Stimulated activated CD8-positive, alpha-beta memory T cell treated with anti-CD3 and anti-CD28 coated beads, Interleukin-7, amount 100 ng/mL, for 24 hours (primary cell): ENCODE measurements around the gene SLFN14.
"Not testable (repeated sequence)": the region's sequence is repeated elsewhere in the genome, so short reads cannot be mapped to it uniquely, and the experiment has no call there.

Source experiments
- DNase-seq: peaks from one replicate; pipeline ENCODE4 v3.0.0-alpha.2; 2020; ENCODE audit warnings: low read depth

SLFN14 gene

DNA sequence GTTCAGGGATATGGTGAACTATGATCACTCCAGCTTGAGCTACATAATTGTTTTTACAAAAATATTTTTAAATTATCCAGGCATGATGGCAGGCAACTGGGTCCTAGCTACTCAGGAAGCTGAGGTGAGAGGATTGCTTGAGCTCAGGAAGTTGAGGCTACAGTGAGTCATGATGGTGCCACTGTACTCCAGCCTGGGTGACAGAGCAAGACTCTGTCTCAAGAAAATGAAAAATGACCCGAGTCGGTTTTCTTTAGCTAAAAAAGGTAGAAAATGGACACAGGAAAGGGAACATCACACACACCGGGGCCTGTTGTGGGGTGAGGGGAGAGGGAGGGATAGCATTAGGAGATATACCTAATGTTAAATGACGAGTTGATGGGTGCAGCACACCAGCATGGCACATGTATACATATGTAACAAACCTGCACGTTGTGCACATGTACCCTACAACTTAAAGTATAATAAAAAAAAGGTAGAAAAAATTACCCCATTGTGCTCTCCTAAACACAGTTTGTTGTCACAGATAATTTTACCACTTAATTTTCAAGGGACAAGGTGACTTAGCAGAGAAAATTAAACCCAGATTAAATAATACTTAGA, 38.9 kb downstream of the SLFN14 start:
- not testable (repeated sequence) for DNase-seq

DNA sequence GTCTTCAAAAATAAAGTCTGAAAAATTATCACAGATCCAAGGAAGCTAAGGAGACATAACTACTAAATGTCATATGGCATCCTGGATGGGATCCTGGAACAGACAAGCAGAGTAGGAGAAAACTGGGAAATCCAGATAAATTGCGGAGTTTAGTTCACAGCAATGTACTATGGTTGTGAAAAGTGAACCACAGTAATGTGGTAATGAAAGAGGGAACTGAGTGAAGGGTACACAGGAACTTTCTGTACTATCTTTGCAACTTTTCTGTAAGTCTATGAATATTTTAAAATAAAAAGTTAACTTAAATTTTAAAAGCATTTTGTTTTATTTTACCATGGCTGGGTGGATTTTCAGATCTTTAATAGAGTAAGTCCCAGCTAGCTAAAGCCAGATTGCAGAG, 39.5 kb downstream of the SLFN14 start:
- DNase-seq: no peak

DNA sequence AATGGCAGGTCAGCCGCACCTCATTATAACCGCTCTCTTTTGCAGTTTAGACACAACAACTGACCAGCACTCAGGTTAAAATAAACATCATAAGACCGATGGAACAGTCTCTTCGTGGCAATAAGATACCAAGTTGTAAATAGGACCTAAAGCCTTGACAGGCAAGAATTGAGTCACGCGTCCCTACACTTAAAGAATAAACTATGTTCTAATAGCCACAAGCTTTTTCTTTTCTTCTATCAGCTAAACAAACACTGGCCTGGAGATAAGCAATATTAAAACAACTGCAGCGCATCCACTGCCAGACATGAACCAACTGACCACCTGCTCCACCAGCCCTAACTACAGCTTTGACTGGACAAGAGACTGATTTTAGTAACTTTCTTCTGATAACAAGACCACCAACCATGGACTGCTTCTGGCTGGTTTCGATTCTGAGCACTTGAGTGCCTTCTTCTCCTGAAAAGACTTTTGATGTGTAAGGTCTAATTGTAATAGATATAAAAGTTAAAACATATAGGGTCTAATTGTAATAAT, 40.6 kb downstream of the SLFN14 start:
- no peak for DNase-seq

DNA sequence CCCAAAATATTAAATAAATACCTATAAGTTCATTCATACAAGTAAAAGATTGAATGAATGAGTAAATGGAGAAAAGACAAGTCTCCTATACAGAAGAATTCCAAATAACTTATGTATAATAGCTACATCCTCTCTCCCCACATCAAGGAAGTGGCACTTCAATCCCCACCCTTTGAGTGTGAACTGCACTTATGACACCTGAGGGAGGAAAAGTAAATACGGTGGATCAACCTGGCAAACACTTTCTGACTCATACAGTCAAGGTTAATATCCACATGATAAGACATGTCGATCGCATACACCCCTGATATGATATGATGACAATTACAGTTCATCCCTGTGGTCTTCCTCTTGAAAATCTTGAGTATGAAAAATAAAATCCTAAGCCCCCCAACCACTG, 41.2 kb downstream of the SLFN14 start:
- DNase-seq: no peak

DNA sequence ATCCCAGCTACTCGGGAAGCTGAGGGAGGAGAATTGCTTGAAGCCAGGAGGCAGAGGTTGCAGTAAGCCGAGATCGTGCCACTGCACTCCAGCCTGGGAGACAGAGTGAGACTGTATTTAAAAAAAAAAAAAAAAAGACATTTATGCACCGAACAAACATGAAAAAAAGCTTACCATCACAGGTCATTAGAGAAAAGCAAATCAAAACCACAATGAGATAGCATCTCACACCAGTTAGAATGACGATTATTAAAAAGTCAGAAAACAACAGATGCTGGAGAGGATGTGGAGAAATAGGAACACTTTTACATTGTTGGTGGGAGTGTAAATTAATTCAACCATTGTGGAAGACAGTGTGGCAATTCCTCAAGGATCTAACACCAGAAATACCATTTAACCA, 42.2 kb downstream of the SLFN14 start:
- not testable (repeated sequence) for DNase-seq

DNA sequence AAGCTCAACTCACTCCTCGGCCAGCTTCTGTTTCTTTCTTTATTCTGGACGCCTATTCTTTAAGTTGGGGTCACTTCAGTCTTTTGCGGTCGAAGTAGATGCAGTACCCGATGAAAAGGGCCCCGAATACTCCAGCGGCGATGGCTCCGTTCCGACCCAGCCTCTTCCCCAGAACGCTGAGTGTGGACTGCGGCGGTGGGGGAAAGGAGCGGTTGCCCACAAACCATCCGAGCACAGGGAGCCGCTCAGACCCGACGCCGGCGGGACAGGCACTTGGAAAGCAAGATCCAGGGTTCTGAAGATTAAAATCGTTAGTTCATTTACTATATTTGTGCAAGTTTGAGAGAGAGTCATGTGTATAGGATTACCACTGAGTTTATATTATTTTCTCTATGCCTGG, 45.6 kb downstream of the SLFN14 start:
- DNase-seq: no peak

DNA sequence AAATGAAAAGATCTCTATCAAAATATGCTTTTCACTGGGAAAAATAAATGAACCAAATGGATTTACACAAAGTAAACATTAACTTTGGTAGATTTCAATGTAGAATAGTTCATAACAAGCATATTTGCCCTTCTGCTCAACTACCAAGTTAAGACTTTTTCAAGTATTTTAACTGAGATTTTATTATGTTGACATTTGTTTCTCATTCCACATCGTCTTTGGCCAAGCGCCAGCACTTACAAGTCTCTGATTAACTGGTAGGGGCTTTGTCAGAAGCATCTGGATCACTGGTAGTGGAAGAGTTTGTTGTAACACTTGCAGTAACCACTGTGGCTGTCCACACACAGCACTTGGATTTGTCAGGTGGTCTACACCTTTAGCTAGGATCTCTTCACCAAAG, 46.1 kb downstream of the SLFN14 start:
- DNase-seq: no peak
